Neutrophil (primary cell): ENCODE measurements around the gene CCL22.

ENCODE experiments used
- H3K27ac ChIP-seq: fragments of 200-600 bp; sonication (generic); 2 replicates; pipeline ENCODE4 v1.5.1; 2016; ENCODE audit warnings: mild to moderate bottlenecking, moderate library complexity
- H3K27me3 ChIP-seq: fragments of 200-600 bp; sonication (generic); 2 replicates; pipeline ENCODE4 v1.6.0; 2016; ENCODE audit warnings: mild to moderate bottlenecking
- H3K36me3 ChIP-seq: fragments of 200-600 bp; sonication (generic); 2 replicates; pipeline ENCODE4 v1.5.1; 2017
- H3K4me1 ChIP-seq, 2 experiments: fragments of 200-600 bp in 1 of 2; sonication (generic) in 1 of 2; 1 replicate in 1 of 2; 2 replicates in 1 of 2; pipeline versions ENCODE4 v1.5.1 to v1.6.1; 2013 to 2016; ENCODE audit warnings: low read depth in 1 of 2, low read length in 1 of 2, mild to moderate bottlenecking in 1 of 2, moderate library complexity in 1 of 2; ENCODE audit not compliant: control insufficient read depth in 1 of 2, insufficient read depth in 1 of 2
- H3K4me3 ChIP-seq, 2 experiments: fragments of 200-600 bp in 1 of 2; sonication (generic) in 1 of 2; 1 replicate in 1 of 2; 2 replicates in 1 of 2; pipeline ENCODE4 v1.5.1; 2013 to 2016; ENCODE audit warnings: low read depth in 1 of 2, low read length in 1 of 2, mild to moderate bottlenecking in 1 of 2, moderate library complexity in 1 of 2
- H3K9me3 ChIP-seq: fragments of 200-600 bp; sonication (generic); 2 replicates; pipeline ENCODE4 v1.5.1; 2016
- TF ChIP-seq, protein P1 (sequence below): fragments of 200-600 bp; sonication (generic); IDR thresholded peaks from 2 replicates; pipeline ENCODE4 v1.5.1; 2016; ENCODE audit warnings: antibody characterized with exemption

The CCL22 gene

GRCh38 chr16:57329718-57330327, 28.8 kb upstream of the CCL22 start:
- no peak overlapping the region for H3K4me3 ChIP-seq
- H3K9me3 ChIP-seq, result no peaks in the 10 kb centered on the region
- no peaks in the 10 kb centered on the region for H3K36me3 ChIP-seq
- TF ChIP-seq, protein P1, sequence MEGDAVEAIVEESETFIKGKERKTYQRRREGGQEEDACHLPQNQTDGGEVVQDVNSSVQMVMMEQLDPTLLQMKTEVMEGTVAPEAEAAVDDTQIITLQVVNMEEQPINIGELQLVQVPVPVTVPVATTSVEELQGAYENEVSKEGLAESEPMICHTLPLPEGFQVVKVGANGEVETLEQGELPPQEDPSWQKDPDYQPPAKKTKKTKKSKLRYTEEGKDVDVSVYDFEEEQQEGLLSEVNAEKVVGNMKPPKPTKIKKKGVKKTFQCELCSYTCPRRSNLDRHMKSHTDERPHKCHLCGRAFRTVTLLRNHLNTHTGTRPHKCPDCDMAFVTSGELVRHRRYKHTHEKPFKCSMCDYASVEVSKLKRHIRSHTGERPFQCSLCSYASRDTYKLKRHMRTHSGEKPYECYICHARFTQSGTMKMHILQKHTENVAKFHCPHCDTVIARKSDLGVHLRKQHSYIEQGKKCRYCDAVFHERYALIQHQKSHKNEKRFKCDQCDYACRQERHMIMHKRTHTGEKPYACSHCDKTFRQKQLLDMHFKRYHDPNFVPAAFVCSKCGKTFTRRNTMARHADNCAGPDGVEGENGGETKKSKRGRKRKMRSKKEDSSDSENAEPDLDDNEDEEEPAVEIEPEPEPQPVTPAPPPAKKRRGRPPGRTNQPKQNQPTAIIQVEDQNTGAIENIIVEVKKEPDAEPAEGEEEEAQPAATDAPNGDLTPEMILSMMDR, result no peak
- H3K27ac ChIP-seq, result no peak overlapping the region
- no peaks in the 10 kb centered on the region for H3K4me1 ChIP-seq
- H3K27me3 ChIP-seq, result peaks cover 19% of the 10 kb centered on the region

DNA sequence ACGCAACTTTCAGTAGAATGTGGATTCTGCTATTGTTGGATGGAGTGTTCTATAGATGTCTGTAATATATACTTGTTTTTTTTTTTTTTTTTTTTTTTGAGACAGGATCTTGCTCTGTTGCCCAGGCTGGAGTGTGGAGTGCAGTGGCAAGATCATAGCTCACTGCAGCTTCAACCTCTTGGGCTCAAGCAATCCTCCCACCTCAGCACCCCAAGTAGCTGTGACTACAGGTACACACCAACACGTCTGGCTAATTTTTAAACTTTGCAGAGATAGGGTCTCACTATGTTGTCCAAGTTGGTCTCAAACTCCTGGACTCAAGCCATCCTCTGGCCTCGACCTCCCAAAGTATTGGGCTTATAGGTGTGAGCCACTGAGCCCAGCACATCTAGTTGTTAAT, 27.2 kb upstream of the CCL22 start:
- H3K4me1 ChIP-seq, result no peaks in the 10 kb centered on the region
- no peak overlapping the region for H3K4me3 ChIP-seq
- TF ChIP-seq, protein P1, result no peak
- H3K9me3 ChIP-seq, result no peaks in the 10 kb centered on the region
- H3K27me3 ChIP-seq, result peaks cover 24% of the 10 kb centered on the region
- no peaks in the 10 kb centered on the region for H3K36me3 ChIP-seq
- H3K27ac ChIP-seq, result no peak overlapping the region

- Histone ChIP-seq H3K4me1 (no peaks in the 10 kb centered on the region), H3K27ac (no peak overlapping the region), H3K9me3 (no peaks in the 10 kb centered on the region), H3K27me3 (peaks cover 24% of the 10 kb centered on the region), H3K4me3 (no peak overlapping the region), H3K36me3 (no peaks in the 10 kb centered on the region)
- TF ChIP-seq, protein P1, result no peak
Observed at GRCh38 chr16:57333402-57333801, 25.2 kb upstream of the CCL22 start.

DNA sequence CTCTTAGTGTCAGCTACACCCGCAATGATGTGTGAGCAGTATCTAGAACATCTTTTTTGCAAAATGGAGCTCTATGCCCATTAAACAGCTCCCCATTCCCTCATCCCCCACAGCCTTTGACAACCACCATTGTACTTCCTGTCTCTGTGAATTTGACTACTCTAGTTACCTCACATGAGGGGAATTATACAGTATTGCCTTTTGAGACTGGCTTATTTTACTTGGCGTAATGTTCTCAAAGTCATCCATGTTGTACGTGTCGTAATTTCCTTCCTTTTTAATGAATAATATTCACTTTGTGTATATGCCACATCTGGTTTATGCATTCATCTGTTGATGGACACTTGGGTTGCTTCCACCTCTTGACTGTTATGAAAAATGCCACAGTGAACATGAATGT, 23.2 kb upstream of the CCL22 start:
- Histone ChIP-seq H3K9me3 (no peaks in the 10 kb centered on the region), H3K27ac (no peak overlapping the region), H3K4me1 (no peaks in the 10 kb centered on the region), H3K4me3 (no peak overlapping the region), H3K36me3 (no peaks in the 10 kb centered on the region), H3K27me3 (peaks cover 24% of the 10 kb centered on the region)
- TF ChIP-seq, protein P1, result no peak

GRCh38 chr16:57341062-57341440, 17.5 kb upstream of the CCL22 start:
- H3K4me3 ChIP-seq, result no peak overlapping the region
- no peak overlapping the region for H3K27ac ChIP-seq
- no peaks in the 10 kb centered on the region for H3K9me3 ChIP-seq
- TF ChIP-seq, protein P1, result no peak
- no peaks in the 10 kb centered on the region for H3K36me3 ChIP-seq
- H3K4me1 ChIP-seq, result peaks cover 11 to 15% of the 10 kb centered on the region in 2 experiments
- H3K27me3 ChIP-seq, result peaks cover 11% of the 10 kb centered on the region
